AG09309 (cell line): ENCODE data around the gene GPM6B.

Experiments used
- DNase-seq: peaks from one replicate; pipeline ENCODE4 v3.0.0-alpha.2; 2010; ENCODE audit warnings: low read depth
- H3K4me3 ChIP-seq: 2 replicates; pipeline ENCODE4 v1.5.1; 2011; ENCODE audit warnings: mild to moderate bottlenecking, low read depth, low read length, moderate library complexity; ENCODE audit not compliant: control insufficient read depth
- TF ChIP-seq, protein P1 (sequence below): IDR thresholded peaks from 2 replicates; pipeline ENCODE4 v1.5.1; 2011; ENCODE audit warnings: mild to moderate bottlenecking, low read depth, low read length, inconsistent platforms; ENCODE audit not compliant: insufficient read depth, control insufficient read depth; ENCODE audit errors: missing control alignments

GPM6B gene

GRCh38 chrX:13721819-13722519, 94.9 kb downstream of the GPM6B start:
- H3K4me3 ChIP-seq: no peak overlapping the region
- peak; percentile 42 for DNase-seq

GRCh38 chrX:13721371-13721770, 95.5 kb downstream of the GPM6B start:
- H3K4me3 ChIP-seq: no peak overlapping the region
- no peak for DNase-seq
- TF ChIP-seq, protein P1, sequence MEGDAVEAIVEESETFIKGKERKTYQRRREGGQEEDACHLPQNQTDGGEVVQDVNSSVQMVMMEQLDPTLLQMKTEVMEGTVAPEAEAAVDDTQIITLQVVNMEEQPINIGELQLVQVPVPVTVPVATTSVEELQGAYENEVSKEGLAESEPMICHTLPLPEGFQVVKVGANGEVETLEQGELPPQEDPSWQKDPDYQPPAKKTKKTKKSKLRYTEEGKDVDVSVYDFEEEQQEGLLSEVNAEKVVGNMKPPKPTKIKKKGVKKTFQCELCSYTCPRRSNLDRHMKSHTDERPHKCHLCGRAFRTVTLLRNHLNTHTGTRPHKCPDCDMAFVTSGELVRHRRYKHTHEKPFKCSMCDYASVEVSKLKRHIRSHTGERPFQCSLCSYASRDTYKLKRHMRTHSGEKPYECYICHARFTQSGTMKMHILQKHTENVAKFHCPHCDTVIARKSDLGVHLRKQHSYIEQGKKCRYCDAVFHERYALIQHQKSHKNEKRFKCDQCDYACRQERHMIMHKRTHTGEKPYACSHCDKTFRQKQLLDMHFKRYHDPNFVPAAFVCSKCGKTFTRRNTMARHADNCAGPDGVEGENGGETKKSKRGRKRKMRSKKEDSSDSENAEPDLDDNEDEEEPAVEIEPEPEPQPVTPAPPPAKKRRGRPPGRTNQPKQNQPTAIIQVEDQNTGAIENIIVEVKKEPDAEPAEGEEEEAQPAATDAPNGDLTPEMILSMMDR: no peak

More at GRCh38 chrX:13721819-13722519, 94.9 kb downstream of the GPM6B start:
- TF ChIP-seq, protein P1: no peak
